ENCODE measurements around the gene GALNT5.
"Not testable (repeated sequence)": the region's sequence is repeated elsewhere in the genome, so short reads cannot be mapped to it uniquely, and the experiment has no call there.

The GALNT5 gene

DNA sequence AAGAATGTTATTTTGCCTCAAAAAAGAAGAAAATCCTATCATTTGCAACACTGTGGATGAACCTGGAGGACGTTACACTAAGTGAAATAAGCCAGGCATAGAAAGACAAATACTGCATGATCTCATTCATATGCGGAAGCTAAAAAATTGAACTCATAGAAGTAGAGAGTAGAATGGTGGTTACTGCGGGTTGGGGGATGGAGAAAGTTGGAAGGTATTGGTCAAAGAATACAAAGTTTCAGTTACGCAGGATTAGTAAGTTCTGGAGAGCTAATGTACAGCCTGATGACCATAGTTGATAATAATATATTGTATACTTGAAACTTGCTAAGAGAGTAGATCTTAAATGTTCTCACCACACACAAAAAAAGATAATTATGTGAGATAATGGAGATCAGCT is 5.0 kb upstream of the GALNT5 start:
- DNase-seq: no peak

DNA sequence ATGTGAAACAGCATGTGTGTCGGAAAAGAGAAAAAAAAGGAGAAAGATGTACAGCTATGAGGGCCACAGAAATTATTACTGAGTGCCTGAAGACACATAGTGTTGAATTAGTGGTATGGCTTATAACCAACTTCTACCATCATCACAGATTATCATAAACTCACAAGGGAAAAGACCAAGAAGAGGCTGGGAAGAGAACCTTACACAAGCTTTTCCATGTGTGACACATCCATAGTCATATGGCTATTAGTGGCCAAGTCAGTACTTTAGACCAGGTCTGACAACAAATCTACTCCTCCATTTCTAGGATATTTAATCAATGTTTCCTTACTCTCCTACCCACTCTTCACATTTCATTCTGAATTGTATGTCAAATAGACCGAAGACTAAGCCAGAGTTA is 3.5 kb upstream of the GALNT5 start:
- peak; percentile 37 for DNase-seq

GRCh38 chr2:157255746-157256145 is 1.8 kb upstream of the GALNT5 start:
- DNase-seq: no peak

- peak; percentile 44 for DNase-seq
Observed at GRCh38 chr2:157256626-157257025, 879 bp upstream of the GALNT5 start.

DNA sequence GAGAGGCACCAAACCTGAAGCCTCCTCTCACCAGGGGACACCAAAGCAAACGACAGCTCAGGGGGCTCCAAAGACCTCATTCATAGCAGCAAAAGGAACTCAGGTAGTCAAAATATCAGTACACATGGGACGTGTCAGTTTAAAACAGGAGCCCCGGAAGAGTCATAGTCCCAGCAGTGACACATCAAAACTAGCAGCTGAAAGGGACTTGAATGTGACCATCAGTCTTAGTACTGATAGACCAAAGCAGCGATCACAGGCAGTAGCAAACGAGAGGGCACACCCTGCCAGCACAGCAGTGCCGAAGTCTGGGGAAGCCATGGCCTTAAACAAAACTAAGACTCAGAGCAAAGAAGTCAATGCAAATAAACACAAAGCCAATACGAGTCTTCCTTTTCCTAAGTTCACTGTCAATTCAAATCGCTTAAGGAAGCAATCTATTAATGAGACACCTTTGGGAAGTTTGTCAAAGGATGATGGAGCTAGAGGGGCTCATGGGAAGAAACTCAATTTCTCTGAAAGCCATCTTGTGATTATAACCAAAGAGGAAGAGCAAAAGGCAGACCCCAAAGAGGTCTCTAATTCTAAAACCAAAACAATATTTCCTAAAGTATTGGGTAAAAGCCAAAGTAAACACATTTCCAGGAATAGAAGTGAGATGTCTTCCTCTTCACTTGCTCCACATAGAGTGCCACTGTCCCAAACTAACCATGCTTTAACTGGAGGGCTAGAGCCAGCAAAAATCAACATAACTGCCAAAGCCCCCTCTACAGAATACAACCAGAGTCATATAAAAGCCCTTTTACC is 1.2 kb downstream of the GALNT5 start:
- no peak for DNase-seq

- no peak for DNase-seq
Observed at GRCh38 chr2:157259386-157259785, 1.9 kb downstream of the GALNT5 start.

DNA sequence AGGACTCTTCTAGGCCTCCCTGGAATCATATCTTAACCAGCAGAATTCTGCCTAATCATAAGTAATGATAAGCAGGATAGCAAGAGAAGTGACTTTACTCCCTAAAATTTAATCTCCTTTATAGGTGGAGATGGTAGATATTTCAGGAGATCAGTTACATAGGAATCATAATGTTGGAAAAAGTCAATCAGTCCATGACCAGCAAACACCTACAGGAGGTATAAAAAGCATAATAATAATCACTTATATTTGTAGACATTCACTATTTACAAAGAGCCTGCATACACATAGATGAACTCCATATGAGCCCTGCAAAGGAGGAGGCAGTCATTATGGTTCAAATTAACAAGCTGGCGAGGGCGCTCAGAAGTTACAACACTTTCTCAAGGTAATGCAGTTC is 2.5 kb downstream of the GALNT5 start:
- DNase-seq: no peak

GRCh38 chr2:157260533-157261198 is 3.2 kb downstream of the GALNT5 start:
- DNase-seq: no peak

GRCh38 chr2:157261199-157261782 is 3.8 kb downstream of the GALNT5 start:
- DNase-seq: peak; percentile 65

DNA sequence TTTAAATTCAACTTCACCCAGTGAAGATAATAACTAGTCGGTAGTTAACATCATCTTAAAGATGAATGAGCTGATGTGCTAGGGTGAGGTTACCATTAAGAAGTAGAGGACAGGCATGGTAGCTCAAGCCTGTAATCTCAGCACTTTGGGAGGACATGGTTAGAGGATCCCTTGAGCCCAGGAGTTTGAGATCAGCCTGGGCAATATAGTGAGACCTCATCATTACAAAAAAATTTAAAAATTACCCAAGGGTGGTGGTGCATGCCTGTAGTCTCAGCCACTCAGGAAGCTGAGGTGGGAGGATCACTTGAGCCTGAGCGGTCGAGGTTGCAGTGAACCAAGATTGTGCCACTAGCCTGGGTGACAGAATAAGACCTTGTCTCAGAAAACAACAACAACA is 4.7 kb downstream of the GALNT5 start:
- DNase-seq: no peak

DNA sequence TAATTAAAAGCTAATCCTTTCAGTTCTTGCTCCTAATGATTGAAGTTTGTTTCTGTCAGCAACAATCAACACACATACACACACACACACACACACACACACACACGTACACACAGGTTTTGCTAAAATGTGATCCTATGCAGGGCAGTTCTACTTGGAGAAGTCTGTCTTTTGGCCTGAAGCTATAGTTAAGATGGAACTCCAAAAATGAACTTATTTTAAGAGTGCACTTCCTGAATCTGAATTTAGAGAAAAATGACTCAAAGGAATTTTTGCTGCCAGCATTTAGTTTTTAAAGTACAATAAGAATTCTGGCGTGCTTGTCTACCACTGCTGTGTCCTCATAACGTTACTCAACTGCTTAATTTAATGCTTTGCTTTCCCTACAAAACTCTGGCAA is 6.6 kb downstream of the GALNT5 start:
- DNase-seq: no peak

GRCh38 chr2:157265825-157266224 is 8.3 kb downstream of the GALNT5 start:
- no peak for DNase-seq

GRCh38 chr2:157267476-157267875 is 10.0 kb downstream of the GALNT5 start:
- DNase-seq: no peak

- DNase-seq: no peak
Observed at GRCh38 chr2:157269060-157269459, 11.6 kb downstream of the GALNT5 start.

DNA sequence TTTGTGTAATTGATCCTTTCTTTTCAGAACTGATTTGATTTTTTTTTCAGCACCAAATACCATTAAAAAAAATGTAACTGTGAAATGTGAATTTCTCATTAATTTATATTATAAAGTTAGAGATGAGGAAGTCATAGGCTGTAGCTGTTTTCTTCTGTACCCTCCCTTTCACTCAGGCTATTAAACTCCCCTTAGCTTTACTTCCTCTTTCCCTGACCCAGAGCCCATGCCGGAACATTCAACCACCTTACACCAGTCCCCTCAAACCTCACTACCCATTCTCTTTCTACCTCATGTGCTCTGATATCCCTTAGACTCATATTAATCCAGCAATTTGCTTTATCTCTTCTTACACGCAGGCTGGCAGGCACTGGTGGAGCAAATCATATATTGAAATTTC is 12.4 kb downstream of the GALNT5 start:
- DNase-seq: no peak

DNA sequence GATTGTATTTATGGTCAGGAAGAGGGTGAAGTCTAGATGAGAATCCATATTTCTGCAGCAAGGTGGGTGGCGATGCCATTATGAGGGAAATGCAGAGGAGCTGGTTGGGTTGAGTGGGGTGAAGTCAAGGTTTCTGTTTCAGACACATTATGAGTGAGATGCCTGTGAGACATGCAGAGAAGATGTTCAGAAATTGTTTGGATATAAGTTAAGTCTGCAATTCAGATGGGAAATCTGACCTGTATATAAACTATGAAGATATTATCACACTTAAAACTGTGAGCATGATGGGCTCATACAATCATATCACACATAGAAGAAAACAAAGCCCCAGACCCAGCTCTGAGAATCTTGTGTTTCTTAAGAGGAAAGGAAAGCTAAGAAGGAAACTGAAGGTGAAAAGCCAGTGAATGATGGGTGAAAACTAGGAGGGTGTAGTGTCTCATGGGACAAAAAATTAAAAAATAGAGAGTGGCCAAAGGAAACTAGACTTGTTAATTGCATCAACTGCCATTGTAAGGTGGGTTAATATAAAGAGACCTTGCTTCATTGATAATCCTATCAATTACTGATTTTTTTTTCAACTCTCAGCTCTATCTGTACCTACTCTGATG is 14.2 kb downstream of the GALNT5 start:
- no peak for DNase-seq

- not testable (repeated sequence) for DNase-seq
Observed at GRCh38 chr2:157279311-157279710, 21.8 kb downstream of the GALNT5 start.

DNA sequence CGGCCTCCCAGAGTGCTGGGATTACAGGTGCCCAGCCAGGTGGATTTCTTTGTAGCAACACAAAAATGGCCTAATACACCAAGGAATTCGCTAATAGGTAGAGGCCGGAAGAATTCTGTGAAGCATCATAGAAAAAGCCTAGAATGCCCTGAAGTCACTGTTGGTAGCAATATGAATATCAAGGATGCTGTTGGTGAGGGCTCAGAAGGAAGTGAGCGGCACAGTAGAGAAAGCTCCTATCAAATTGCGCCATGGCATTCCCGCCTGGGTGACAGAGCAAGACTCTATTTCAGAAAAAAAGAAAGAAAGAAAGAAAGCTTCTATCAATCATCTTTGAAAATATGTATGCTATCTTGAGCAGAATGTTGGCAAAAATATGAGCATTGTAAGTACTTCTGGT is 23.8 kb downstream of the GALNT5 start:
- no peak for DNase-seq

DNA sequence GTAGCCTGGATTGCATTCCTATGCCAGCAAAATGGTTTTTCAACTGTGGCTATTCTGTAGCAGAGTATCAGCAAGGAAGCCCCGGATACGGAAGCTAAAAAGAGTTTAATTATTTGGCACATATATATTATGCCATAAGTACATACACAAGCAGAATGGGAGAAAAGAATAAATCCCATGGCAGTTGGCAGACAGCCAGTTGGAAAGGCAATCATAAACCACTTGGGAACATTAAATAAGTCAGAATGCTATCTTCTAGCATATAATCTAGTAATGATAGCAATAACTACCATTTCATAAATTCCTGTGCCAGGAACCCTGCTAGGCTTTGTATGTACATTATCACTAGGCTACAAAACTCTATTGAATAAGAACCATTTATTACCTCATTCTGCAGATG is 26.0 kb downstream of the GALNT5 start:
- no peak for DNase-seq

GRCh38 chr2:157287160-157287559 is 29.7 kb downstream of the GALNT5 start:
- no peak for DNase-seq

GRCh38 chr2:157290525-157290924 is 33.0 kb downstream of the GALNT5 start:
- no peak for DNase-seq

GRCh38 chr2:157291018-157291417 is 33.5 kb downstream of the GALNT5 start:
- no peak for DNase-seq

DNA sequence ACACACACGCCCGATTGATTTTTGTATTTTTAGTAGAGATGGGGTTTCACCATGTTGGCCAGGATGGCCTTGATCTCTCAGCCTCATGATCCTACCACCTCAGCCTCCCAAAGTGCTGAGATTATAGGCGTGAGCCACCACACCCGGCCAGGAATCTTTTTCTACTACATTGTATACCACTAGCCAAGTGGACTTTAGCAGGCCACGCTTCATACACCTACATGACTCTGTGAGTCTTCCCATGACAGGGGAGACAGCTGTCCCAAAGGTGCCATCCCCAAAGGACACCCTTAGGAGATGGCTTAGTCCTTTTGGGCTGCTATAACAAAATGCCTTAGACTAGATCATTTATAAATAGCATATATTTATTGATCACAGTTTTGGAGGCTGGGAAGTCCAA is 35.3 kb downstream of the GALNT5 start:
- no peak for DNase-seq

DNA sequence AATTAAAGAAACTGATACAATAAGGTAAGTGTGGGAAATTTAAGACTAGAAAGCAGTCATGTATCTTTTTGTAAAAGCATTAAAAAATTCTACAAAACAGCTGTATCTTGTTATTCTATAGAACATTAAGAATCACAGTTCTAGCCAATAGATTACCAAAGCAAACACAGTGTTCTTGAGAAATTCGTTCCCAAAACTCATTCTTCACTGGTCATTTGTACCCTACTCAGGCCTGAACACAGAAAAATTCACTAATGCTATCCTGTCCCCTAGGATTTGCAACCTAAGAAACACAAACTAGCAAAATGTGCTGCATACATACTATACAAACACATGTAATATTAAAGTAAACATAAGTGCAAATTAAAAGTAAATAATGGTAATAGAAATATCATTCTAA is 39.0 kb downstream of the GALNT5 start:
- DNase-seq: no peak
